OCI-LY3 (cell line): ENCODE results near the gene AKR7A2.

Source experiments
- CTCF ChIP-seq: fragments of 200-600, 300-600 bp; sonication (generic); IDR thresholded peaks from 2 replicates; pipeline ENCODE4 v1.5.1; 2014; ENCODE audit warnings: antibody characterized with exemption, low read length, low read depth
- EZH2phosphoT487 ChIP-seq: fragments of 200-600 bp; shearing (Covaris generic); IDR thresholded peaks from 2 replicates; pipeline ENCODE4 v1.6.1; 2018; ENCODE audit warnings: antibody characterized with exemption, mixed run types, low read depth

- no peak for TF ChIP-seq CTCF
- TF ChIP-seq EZH2phosphoT487: no peak
Observed at GRCh38 chr1:19294638-19295037, 17.3 kb downstream of the AKR7A2 start.
